Thyroid gland (tissue), 4 donors: ENCODE results near the gene NRN1. TPM values are rescaled to one million over a fixed set of nuclear protein-coding genes. Genes with fewer than 3 reads are reported as not detected.

Experiments
- DNase-seq, 2 donors: peaks; one replicate each; pipeline ENCODE4 v3.0.0-alpha.2; 2019
- H3K27ac ChIP-seq, 3 donors: fragments of 200-600 bp; sonication (generic); 1 replicate in 2 of 3; 2 replicates in 1 of 3; pipeline ENCODE4 v1.5.1; 2016 to 2019; ENCODE audit warnings: mild to moderate bottlenecking in 1 of 3, moderate library complexity in 1 of 3
- H3K27me3 ChIP-seq: fragments of 200-600 bp; sonication (generic); one replicate; pipeline ENCODE4 v1.5.1; 2019
- H3K36me3 ChIP-seq, 2 donors: fragments of 200-600 bp; sonication (generic); one replicate each; pipeline ENCODE4 v1.5.1; 2016 to 2019
- H3K4me1 ChIP-seq, 2 donors: fragments of 200-600 bp; sonication (generic); one replicate each; pipeline ENCODE4 v1.5.1; 2017 to 2019
- H3K4me3 ChIP-seq, 3 donors: fragments of 200-600 bp; sonication (generic); replicated peaks in 1 of 3; 1 replicate in 2 of 3; 2 replicates in 1 of 3; pipeline ENCODE4 v1.5.1; 2016; ENCODE audit warnings: mild to moderate bottlenecking in 1 of 3
- H3K9me3 ChIP-seq: fragments of 200-600 bp; sonication (generic); one replicate; pipeline ENCODE4 v1.5.1; 2017
- POLR2A ChIP-seq, 2 donors: fragments of 450-650 bp; IDR thresholded peaks; one replicate each; pipeline ENCODE4 v1.6.1; 2017; ENCODE audit warnings: antibody characterized with exemption in 2 of 2, mild to moderate bottlenecking in 2 of 2, moderate library complexity in 1 of 2
- WGBS, 2 donors: methylation state at CpG; one replicate each; pipeline ENCODE4 v1.1.5; 2017; 5-methylcytosine and 5-hydroxymethylcytosine counted together
- intact Hi-C: fragments of 100-400 bp; cut with DNase I; formaldehyde crosslinking; loops from one replicate; pipeline ENCODE4 v1.15.1; 2023
- total RNA-seq, 4 donors: library from RNA; depleted of rRNA; stranded (reverse); fragments of >200 nt; gene quantifications; one replicate each; pipeline ENCODE4 v1.2.3, GENCODE V29; 2016
- TF ChIP-seq, protein P1 (sequence below), 6 experiments: fragments of 200-600 bp in 3 of 6; fragments of 450-650 bp in 3 of 6; sonication (generic) in 3 of 6; IDR thresholded peaks; one replicate each; pipeline ENCODE4 v1.5.1; 2016 to 2019; ENCODE audit warnings: antibody characterized with exemption in 6 of 6, mild to moderate bottlenecking in 2 of 6, inconsistent platforms in 1 of 6, moderate library complexity in 1 of 6

The NRN1 gene
- total RNA-seq, 4 donors from 2014 or later: 1.1 to 10.3 (median 6.2) TPM

DNA sequence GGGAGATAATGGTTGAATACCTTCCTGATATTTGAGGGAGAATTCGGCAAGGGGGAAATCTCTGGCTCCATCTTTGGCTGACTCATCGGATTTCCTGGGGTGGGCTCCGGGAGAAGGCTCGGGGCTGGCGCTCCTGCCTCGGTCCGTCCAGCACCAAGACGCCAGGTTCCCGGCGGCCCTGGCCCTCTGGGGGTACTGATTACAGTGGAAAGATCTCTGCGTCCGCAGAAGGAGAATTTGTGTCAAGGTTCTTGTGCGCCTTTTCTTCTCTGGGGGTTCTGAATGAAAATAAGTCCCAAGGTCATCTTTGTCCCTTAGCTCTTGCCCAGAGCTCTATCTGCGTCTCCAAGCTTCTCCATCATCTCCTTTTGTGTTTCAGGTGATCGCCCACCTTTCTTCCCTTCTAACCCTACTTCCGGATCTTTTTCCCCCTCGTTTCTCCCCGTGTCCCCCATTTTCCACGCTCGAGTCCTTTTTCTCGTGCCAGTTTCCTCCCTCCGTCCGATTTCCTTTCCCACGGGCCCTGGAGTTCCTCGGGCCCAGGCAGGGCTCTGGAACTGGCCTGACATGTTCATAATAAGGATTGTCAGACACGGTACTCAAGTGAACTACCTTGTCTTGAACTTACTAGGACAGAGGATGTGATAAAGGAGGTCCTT lies 11.6 kb downstream of the NRN1 start:
- H3K27me3 ChIP-seq: peaks cover 64% of the 10 kb centered on the region
- H3K36me3 ChIP-seq: no peaks in the 10 kb centered on the region
- no peaks in the 10 kb centered on the region for H3K9me3 ChIP-seq
- WGBS, 2 donors: 8 to 9% methylated on average over 25 to 26 of the region's 26 CpGs
- peaks cover 23 to 43% of the 10 kb centered on the region in 2 donors for H3K4me1 ChIP-seq
- H3K4me3 ChIP-seq: no peak overlapping the region
- no peak for DNase-seq
- H3K27ac ChIP-seq: no peak overlapping the region
- no peak for TF ChIP-seq POLR2A (IDR thresholded peaks at IDR 0.05)
- TF ChIP-seq, protein P1, sequence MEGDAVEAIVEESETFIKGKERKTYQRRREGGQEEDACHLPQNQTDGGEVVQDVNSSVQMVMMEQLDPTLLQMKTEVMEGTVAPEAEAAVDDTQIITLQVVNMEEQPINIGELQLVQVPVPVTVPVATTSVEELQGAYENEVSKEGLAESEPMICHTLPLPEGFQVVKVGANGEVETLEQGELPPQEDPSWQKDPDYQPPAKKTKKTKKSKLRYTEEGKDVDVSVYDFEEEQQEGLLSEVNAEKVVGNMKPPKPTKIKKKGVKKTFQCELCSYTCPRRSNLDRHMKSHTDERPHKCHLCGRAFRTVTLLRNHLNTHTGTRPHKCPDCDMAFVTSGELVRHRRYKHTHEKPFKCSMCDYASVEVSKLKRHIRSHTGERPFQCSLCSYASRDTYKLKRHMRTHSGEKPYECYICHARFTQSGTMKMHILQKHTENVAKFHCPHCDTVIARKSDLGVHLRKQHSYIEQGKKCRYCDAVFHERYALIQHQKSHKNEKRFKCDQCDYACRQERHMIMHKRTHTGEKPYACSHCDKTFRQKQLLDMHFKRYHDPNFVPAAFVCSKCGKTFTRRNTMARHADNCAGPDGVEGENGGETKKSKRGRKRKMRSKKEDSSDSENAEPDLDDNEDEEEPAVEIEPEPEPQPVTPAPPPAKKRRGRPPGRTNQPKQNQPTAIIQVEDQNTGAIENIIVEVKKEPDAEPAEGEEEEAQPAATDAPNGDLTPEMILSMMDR (IDR thresholded peaks at IDR 0.05): no peak
- intact Hi-C loops: no loop called here

DNA sequence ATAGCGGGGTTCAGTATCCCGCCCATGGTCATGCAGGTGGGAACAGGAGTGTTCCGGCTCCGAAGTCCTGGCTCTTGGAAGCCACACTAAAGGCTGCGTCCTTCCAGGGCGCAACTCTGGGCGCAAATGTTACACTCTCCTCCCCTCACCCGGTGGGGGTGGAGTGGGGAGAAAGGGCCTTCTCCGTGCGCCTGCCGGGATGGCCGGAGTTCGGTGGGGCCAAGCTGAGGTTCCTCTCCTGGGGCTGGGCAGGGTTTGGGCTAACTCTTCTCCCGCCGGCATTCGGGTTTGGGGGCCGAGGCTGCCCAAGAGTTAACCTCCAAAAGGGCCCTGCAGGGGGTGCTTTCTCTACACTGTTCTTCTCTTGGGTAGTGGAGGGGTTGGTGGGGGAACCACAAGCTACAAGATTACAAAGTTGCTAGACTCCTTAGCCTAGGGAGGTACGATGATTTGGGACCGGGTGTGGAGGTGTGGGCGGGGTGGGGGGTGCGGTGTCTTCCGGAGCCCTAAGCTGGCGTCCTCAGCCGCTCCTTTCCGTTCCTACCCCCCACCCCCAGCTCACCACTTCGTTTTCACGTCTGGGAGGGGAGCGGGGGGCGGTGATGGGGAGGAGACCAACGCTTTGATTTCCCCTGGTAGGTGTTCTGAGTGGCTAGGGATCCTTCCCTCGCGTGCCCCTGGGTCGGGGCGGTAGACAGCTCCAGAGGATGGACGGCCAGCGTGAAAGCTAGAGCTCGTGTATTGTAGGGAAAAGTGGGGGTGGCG lies 12.3 kb downstream of the NRN1 start:
- Histone ChIP-seq H3K27me3 (peaks cover 64% of the 10 kb centered on the region), H3K27ac (no peak overlapping the region), H3K4me1 (peaks cover 23 to 37% of the 10 kb centered on the region in 2 donors), H3K9me3 (no peaks in the 10 kb centered on the region), H3K36me3 (no peaks in the 10 kb centered on the region), H3K4me3 (no peak overlapping the region)
- 16 to 24% methylated on average over 35 to 38 of the region's 38 CpGs for WGBS, 2 donors
- TF ChIP-seq, protein P1 (IDR thresholded peaks at IDR 0.05): no peak
- TF ChIP-seq POLR2A (IDR thresholded peaks at IDR 0.05): no peak
- no peak for DNase-seq
- intact Hi-C loops: no loop called here

DNA sequence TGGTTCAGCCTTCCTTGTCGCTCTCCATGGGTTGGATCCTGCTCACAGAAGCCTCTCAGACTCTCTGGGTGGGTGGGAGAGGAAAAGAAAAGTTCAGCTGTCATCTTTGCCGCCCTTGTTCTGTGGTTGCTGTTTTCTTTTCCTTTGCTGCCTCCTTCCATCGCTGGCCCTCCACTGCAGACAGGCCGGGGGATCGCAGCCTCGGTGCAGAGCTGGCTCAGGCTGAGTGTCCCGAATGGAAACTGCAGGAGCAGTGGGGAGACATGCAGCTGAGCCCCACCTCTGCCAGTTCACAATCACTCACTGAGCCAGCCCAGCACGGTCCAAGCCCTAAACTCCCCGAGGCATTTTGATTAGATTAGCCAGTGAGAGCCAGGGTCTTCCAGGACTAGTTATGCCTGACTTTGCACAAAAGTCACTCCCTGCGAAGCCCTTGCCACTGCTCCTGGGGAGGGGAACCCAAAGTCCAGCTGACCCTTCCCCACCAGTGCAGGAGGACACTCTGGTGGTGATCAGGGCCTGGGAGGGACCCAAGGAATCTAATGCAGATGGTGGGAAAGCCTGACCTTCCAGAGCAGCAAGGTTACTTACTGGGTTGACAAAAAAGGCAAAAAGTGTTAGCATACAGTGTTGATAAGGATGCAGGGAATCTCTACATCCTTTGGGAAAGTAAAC lies 14.0 kb downstream of the NRN1 start:
- TF ChIP-seq, protein P1 (IDR thresholded peaks at IDR 0.05): no peak
- no peak for TF ChIP-seq POLR2A (IDR thresholded peaks at IDR 0.05)
- DNase-seq: no peak
- peaks cover 47% of the 10 kb centered on the region for H3K27me3 ChIP-seq
- 19 to 38% methylated on average over 8 to 10 of the region's 10 CpGs for WGBS, 2 donors
- no peak overlapping the region for H3K27ac ChIP-seq
- no peaks in the 10 kb centered on the region for H3K9me3 ChIP-seq
- H3K36me3 ChIP-seq: no peaks in the 10 kb centered on the region
- H3K4me1 ChIP-seq: peaks cover 19 to 25% of the 10 kb centered on the region in 2 donors
- intact Hi-C loops: no loop called here
- H3K4me3 ChIP-seq: no peak overlapping the region

DNA sequence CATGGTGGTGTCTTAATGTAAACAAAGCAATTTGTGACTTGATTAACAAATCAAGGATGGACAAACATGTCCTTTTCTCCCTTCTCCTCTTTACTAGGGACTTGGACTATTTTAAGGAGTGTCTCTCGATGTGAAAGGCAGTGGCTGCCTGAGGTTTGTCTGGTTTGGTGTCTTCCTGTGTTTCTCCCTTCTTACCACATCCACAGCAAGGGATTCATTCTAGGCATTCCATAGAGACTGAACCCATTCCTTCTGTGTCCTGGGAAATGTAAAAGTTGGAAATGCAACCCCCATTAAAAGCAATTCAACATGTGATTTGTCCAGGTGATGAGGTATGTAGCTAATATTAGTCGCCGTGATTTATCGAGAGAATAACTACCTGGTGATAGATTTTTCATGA lies 15.9 kb downstream of the NRN1 start:
- TF ChIP-seq, protein P1 (IDR thresholded peaks at IDR 0.05): no peak
- no peak for TF ChIP-seq POLR2A (IDR thresholded peaks at IDR 0.05)
- Histone ChIP-seq H3K36me3 (no peaks in the 10 kb centered on the region), H3K4me1 (peaks cover 2 to 6% of the 10 kb centered on the region in 2 donors), H3K27me3 (peaks cover 29% of the 10 kb centered on the region), H3K27ac (no peak overlapping the region), H3K4me3 (no peak overlapping the region), H3K9me3 (no peaks in the 10 kb centered on the region)
- no peak for DNase-seq
- WGBS, 2 donors: 89% methylated on average over 4 of the region's 4 CpGs
- intact Hi-C loops: no loop called here
